ENCODE results near the gene PPFIA2. TPM values are rescaled to one million over a fixed set of nuclear protein-coding genes. Genes with fewer than 3 reads are reported as not detected.

The PPFIA2 gene
- polyA plus RNA-seq (ENCODE audit: insufficient read length): 5.0 TPM
- long read RNA-seq, donor 1: 0 reads
- long read RNA-seq, donor 2: 0 reads
- long read RNA-seq, donor 3: 0 reads
- long read RNA-seq, donor 4: 0 reads
- long read RNA-seq, donor 5: 0 reads
- long read RNA-seq, donor 6: 0 reads
- long read RNA-seq, donor 7: 0 reads
- long read RNA-seq, donor 8: 0 reads

- DNase-seq: peak; percentile 28
These were observed at the start of gene PPFIA2 for GRCh38 chr12:81759190-81760051. PPFIA2 (minus strand) TSS chr12:81759350.

DNA sequence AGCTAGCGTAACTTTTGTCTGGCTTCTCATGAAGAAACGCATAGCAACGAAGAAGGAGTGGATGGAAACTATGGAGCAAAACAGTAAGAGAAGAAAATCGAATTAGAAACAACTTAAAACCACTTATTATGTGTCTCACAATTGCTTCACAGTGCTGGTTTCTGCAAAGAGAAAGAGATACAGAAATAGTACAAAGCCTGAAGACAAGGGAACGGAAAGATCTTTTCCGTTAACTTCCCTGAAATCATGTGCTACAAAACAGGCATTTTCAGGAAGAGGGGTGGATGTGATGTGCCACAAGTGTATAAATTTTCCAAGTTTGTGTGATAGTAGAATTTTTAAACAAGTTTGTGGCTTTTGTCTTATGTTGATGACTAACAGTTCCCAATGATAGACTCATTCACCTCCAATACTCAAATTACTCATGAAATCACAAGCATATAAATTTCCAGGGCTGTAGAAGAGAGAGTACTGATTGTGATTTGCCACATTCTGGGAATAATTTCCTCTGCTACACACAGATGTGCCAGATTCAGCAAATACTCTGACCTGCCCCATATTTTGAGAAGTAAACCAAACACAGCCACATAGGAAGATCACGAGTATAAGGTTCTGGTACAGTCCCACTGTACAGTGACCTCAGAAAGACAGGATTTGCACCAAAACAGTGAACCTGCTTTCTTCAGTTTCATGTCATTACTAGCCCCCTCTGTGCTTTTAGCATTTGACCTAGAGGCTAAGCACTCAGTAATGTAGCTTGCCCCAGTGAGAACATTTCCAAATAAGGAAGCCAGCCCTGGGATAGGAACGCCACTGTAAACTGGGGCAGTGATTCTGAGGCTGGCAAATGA, 41.4 kb upstream of the PPFIA2 start:
- no peak for DNase-seq

DNA sequence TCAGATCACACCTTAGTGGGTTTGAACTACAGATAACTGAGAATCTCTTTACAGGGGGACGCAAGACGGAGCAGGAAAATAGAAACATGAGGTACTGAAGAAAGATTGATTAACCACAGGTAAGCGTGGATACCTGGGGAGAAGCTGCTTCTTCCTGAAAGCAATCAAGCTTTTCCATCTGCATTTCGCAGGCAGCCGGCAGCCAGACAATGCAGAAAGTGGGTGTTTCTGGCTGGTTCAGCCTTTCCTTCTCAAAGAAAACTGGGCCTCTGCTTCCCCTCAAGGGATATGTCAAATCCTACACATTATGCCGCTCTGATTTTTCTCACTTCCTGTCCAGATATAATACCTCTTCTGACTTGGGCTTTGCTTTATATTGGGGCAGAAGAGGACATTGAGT, 39.1 kb upstream of the PPFIA2 start:
- no peak for DNase-seq

DNA sequence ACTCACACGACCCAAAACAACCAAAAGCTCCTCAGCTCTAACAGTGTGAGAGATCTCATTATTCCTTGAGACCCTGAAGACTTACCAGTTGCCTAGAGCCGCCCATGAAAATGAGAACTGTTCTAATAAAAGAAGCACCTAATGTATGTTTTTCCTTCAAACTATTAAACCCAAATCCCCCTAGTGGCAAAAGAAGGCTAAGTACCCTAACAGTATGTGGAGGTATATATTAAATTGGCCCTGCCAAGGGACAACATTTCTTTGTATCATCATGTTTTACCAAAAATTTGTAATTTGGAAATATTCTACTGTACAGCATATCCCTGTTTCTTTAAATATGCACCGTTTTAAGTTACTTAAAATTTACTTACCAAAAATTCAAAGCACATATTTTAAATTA, 38.0 kb upstream of the PPFIA2 start:
- DNase-seq: no peak

DNA sequence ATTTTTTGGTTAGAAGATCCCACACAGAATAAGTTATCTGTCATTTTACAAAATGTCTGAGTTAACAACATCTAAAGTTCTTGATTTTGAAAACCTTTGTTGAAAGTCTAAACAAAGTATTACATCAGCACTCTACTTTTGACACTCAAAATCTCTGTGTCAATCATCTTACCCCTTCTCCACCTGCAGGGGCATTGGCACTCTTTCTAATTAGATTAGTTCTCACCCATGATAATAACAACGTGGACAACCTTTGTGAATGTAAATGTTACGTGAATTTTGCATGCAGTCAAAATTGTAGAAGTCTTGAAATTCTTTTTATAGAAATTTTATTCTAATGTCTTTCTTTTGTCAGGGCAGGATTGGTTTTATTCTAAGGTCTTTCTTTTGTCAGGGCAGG, 33.5 kb upstream of the PPFIA2 start:
- no peak for DNase-seq

- DNase-seq: no peak
These were observed 20.1 kb upstream of the PPFIA2 start for GRCh38 chr12:81779216-81779615.

DNA sequence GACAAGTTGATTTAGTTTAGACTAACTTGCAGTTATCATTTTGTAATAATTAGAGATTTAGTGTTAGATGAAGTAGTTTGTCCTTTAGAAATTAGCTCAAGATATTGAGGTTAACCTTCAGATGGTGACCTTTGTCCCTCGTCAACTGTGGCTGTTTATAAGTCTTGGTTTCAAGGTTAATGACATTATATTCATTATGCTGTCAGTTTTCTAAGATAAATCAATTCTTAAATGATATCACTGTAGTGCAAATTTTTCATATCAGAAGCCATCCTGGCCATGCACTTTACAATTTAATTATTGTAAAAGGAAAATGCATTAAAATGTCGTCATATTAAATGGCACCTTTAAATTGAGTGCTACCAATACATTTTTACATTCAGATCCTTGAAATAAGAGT, 19.6 kb upstream of the PPFIA2 start:
- DNase-seq: no peak

GRCh38 chr12:81758421-81759189, 545 bp downstream of the PPFIA2 start:
- DNase-seq: peak; percentile 37

- no peak for DNase-seq
These were observed 1.3 kb downstream of the PPFIA2 start for GRCh38 chr12:81757731-81758365.

DNA sequence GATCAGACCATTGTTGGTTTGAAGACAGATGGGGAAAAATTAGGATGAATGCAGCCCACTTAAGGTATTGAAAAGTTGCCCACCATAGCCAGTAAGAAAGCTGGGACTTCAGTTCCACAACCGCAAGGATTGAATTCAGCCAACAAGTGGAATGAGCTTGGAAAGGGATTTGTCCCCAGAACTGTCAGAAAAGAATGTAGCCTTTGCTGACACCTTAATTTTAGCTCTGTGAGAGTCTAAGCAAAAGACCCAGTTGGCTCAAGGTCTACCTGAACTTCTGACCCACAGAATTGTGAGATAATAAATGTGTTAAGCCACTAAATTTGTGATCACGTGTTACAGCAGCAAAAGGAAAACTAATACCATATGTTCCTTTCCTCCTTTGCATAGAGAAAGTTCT, 29.4 kb downstream of the PPFIA2 start:
- DNase-seq: no peak

DNA sequence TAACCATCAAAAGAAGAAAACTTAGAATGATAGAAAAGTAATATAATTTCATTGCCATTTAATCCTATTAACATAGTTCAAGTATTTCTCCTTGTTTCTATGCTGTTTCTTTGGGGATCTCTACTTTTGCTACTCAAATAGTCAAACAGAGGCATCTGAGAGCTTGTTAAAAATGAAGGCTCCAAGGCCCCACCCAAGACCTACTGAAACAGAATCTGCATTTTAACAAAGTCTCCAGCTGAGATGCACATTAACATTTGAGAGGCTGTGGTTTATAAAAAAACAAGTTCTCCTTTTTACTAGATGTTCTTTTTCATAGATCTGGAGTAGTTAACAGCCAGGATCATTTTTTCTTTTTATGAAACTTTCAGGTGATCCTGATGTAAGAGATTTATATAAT, 31.8 kb downstream of the PPFIA2 start:
- no peak for DNase-seq

GRCh38 chr12:81726634-81727033, 32.5 kb downstream of the PPFIA2 start:
- DNase-seq: no peak

DNA sequence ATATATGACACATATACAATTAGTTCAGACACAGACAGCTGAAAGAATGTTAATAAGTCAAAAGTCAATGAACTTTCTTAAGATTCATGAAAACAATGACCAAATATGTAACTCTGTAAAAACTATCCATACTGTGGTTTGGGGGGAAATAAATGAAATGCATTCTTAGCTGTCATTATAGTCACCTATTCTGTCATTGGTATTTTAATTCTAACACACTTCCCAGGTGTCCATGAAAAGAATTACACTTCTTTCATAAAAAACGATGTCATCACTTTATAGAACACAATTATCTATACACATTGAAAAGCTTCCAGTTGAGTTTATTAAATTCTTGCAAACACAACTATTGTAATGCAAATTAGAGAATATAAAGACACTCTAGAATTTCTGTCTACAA, 35.8 kb downstream of the PPFIA2 start:
- DNase-seq: no peak

DNA sequence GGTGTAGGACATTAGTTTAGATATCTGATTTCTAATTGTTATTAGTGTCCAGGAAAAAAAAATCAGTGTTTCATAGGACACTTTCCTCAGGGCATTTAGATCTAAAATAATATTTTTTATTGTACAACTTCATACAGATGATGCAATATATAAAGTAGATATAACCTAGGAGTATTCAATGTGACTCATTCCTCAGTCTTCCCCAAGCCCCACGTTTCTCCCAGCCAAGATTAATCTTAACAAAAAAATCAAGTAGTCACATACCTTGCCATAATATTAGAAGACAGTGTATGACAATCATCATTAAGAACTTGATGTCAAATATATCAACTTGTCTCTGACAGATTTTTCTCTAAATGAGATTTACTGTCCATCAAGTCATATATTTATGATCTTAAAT, 37.1 kb downstream of the PPFIA2 start:
- no peak for DNase-seq

- no peak for DNase-seq
These were observed 40.5 kb downstream of the PPFIA2 start for GRCh38 chr12:81718616-81719015.

GRCh38 chr12:81712536-81712935, 46.6 kb downstream of the PPFIA2 start:
- no peak for DNase-seq

DNA sequence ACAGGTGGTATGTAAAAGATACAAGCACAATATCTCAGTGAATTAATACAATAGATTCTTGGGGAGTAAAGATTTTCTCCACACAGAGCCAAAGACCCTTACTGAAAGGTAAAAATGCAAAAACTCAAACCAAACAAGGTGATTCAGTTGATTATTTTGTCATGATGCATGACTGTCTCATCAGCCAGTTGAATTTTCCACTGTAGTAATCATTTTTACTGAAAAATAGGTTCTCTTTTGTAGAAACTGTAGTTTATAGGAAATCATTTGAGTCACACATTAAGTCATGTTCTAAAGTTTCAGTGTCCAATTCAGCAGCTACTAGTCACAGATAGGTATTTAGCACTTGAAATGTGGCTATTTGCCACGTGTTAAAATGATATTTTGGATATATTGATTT, 53.6 kb downstream of the PPFIA2 start:
- DNase-seq: no peak

- no peak for DNase-seq
These were observed 59.6 kb downstream of the PPFIA2 start for GRCh38 chr12:81699551-81699950.

GRCh38 chr12:81692008-81692407, 67.1 kb downstream of the PPFIA2 start:
- DNase-seq: no peak

DNA sequence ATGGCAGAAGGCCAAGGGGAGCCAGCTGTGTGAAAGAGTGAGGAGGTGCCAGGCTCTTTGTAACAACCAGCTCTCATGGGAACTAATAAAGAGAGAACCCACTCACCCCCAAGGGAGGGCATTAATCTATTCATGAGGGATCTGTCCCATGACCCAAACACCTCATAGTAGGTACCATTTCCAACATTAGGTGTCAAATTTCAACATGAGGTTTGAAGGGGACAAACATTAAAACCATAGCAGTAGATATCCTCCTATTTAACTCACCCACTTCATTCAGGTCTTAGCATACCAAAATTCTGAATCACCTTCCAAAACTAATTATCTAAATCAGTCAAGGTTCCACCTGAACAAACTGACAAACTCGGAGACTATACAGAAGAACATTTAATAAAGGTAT, 75.3 kb downstream of the PPFIA2 start:
- DNase-seq: no peak

- no peak for DNase-seq
These were observed 79.5 kb downstream of the PPFIA2 start for GRCh38 chr12:81679614-81680013.

- no peak for DNase-seq
These were observed 88.4 kb downstream of the PPFIA2 start for GRCh38 chr12:81670759-81671158.

Data from left kidney (tissue), 8 donors.